HG02759 (cell line): Measurements from ENCODE around the gene CBL.

ENCODE experiments used
- ATAC-seq: cut with Tn5 transposase; IDR thresholded peaks from one replicate; pipeline ENCODE4 v1.9.1; 2021; ENCODE audit warnings: mild to moderate bottlenecking, moderate library complexity; ENCODE audit not compliant: unreplicated experiment

CBL gene

GRCh38 chr11:119307974-119308373 lies 101.8 kb downstream of the CBL start:
- no peak for ATAC-seq

GRCh38 chr11:119309411-119309810 lies 103.3 kb downstream of the CBL start:
- no peak for ATAC-seq

DNA sequence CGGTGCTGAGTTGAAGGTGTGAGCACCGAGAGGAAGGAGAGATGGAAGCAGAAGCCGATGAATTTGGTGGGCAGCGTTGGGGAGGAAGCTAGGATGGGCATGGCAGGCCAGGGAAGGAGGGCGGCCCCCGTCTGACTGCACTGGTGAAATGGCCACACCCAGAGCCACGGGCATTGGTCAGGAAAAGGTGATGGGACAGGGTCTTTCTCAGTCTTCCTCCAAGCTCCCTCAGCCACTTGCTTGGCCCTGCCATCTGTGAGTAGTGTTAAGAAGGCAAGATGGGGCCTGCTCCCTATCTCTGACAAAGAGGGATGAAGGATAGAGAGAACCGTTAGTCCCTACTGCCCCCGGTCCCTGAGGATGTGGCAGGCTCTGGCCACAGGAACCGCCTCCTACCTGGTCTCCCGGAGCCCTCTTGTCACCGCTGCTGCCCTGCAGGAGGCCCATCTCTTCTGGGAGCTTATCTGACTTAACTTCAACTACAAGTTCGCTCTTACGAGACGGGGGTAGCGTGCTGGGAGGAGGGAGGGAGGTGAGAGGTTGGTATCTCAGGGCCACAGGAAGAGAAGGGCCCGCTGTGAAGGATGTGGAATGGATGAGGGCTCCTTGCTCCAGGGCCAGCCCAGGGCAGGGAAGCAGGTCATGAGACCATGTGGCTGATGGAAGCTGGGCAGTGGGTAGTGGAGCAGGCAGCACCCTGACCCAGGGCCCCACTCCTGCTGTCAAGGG lies 104.0 kb downstream of the CBL start:
- ATAC-seq = no peak

DNA sequence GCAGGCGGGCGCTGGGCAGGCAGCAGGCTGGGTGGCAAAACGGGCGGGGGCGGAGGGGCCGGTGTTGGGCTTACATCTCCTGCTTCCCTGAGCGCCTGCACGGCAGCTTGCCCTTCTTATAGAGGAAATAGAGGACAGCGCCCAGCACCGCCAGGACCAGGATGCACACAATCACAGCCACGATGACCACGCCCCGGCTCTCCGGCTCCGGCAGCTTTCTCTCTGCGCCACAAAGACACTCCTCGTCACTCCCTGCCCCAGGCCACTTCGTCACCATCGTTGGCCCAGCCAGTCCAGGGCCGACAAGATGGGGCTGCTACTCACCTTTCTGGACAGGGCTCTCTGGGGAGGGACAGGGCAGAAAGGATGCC lies 104.5 kb downstream of the CBL start:
- ATAC-seq = no peak

- ATAC-seq = no peak
Observed at GRCh38 chr11:119314726-119315125, 108.6 kb downstream of the CBL start.

DNA sequence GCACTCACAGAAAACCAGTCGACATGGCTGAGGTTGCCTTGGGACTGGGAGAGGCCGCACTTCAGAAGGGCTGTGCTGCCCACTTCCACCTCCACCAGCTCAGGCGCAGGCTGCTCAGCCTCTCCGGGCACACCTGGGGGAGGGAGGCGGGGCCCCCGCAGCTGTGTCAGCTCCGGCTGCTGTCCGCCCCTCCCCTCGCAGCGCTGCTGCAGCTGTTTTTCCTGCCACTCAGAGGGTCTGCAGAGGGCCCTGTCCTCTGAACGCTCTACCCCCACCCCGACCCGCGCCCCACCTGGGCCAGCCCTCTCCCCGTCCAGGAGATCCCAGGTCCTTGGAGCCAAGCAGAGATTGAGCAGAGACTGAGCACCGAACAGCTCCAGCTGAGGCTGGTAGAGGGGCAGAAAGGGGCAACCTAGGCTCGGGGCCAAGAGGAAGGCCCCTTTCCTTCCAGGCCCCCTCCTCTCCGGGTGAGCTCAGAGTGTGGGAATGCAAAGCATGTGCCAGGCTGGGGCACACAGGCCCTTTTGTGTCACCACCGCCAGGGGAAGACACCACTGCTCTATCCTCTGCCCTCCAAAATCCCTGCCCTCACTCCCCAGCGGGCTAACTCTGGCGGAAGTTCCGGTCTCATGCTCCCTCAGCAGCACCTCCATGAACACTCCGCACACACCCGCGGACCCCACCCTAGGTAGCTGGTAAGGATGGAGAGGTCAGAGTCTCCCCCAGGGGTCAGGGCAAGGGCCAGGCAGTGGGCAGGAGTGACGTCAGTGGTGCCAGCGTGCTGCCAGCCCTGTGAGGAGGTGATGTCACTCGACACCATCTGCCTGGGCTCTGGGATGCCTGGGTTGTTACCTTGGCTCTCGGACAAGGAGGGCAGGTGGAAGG lies 109.2 kb downstream of the CBL start:
- peak; percentile 48 for ATAC-seq

GRCh38 chr11:119316016-119316728 lies 110.0 kb downstream of the CBL start:
- no peak for ATAC-seq

DNA sequence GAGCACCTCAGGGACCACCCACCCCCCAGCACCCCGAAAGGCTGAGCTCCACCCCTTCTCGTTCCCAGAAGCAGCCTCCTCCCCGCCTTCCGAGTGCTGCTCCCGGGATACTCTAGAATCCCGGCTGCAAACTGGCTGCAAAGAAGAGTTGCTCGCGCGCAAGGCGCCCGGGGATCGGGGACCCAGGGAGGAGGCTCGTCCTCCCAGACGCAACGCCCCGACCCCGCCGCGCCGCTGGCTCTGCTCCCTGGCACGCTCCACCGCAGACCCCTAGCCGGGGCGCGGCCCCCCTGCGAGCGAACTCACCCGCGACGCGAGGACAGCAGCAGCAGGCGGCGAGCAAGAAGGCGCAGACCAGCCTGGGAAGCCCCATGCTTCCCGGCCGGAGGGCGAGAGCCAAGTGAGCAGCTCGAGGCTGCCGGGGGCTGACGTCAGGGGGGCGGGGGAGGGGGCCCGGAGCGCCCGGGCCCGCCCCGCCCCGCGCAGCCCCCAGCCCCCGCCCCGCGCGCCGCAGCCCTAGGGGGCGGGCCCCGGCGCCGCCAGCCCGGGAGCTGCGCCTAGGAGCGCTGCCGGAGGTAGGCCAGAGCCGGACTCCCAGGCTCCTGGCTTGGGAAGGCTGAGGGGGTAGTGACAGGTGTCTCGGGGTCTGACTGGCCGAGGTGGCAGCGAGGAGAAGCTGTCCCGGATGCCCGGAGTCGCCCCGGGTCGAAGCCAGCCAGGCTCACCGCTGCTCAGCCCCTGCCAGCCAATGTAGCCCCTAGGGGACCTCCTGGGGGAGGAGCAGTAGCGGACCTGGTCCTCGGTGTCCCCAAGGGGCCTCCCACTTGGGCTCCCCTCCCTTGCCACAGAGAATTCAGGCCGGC lies 110.8 kb downstream of the CBL start, which contains the start of gene MCAM:
TSS of gene MCAM (minus strand) at position 402 of the 863 bp plus-strand sequence. CDS start at position 373, 29 bp downstream.
- no peak for ATAC-seq

DNA sequence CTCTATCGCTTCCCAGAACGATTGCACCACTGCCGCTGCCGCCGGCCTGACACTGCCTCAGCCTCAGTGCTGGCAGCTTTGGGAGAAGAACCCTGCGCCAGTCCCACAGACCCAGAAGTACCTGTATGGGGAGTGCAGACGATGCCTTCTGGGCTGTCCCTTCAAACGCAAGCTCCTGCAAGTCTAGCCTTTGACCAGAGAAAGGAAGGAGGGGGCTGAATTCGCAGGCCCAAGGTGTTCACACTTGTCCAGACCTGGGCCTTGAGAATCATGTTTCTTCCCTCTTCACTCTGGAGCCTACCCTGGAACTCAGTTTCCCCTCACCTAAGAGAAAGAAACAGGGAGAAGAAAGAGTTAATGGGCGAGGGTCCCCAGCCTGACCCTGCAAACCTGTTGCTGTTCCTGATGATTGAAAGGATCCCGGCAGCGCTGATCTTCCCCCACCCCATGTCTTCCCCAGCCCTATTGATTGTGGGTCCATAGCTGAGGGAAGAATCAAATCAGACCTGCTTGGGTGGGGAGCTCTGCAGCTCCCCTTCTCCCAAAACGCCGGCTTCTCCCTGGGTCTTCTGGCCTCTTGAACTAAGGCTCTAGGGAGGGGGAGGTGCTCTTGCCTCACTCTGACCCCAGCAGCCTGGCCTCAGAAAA lies 111.6 kb downstream of the CBL start:
- no peak for ATAC-seq

DNA sequence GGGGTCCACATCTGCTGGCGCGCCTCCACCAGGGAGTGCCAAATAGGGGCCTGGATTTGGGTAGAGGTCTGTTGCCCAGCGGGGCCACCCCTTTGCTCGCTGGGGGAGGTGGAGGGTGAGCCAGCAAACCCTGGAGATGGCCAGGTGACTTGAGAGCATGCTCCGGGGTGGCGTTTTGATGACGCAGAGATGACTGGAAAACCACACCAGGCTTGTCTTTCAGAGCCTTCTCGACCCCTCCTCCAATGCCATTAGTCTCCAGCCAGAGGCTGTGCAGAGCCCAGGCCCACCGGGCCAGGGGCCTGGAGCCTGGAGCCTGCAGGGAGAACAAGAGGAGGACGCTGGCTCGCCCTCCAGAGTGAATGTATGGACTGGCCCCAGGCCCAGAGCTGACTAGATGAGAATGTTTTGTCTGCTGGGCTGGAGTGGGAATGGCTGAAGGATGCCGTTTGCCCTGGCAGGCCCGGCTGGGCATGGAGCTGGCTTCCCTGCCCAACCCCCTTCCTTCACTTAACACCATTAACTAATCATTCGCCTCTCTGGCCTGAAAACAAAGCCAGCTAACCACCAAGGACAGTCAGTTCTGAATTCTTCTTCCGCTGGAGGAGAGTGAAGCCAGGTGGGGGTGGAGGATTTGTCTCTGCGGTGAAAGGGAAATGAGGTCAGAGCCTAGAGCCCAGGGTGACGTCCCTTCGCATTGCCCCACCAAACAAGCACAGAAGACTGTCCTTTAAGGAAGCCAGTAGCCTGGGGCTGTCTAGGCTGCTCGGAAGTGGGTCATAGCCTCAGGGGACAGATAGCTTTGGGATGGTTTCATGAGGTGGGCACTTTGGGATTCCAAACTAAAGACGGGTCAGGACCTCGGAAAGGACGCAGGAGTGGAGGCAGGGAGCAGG lies 112.3 kb downstream of the CBL start:
- no peak for ATAC-seq

GRCh38 chr11:119319136-119319699 lies 113.1 kb downstream of the CBL start:
- no peak for ATAC-seq

DNA sequence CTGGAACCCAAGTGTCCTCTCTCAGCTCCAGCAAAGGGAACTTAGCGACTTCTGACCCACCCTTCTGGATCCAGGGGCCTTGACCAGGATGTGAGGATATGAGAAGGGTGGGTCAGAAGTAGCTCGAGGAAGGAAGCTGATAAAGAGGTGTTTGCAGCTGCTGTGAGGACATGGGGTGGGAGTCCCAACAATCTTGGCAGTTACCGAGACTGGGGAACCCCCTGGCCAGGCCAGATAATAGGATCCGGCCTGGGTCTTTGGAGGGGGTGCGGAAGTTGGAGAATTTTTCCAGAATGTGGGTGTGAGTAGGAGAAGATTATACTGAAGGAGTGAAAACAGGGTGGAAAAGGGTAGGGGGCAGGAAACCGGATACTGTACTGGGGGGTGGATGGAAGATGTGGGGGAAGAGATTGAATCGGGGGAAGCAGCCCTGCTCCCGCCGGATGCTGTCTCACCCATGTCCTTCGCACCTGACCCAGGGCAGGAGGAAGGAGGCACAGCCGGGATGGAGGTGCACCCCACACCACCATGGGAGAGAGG lies 113.6 kb downstream of the CBL start:
- ATAC-seq = no peak

DNA sequence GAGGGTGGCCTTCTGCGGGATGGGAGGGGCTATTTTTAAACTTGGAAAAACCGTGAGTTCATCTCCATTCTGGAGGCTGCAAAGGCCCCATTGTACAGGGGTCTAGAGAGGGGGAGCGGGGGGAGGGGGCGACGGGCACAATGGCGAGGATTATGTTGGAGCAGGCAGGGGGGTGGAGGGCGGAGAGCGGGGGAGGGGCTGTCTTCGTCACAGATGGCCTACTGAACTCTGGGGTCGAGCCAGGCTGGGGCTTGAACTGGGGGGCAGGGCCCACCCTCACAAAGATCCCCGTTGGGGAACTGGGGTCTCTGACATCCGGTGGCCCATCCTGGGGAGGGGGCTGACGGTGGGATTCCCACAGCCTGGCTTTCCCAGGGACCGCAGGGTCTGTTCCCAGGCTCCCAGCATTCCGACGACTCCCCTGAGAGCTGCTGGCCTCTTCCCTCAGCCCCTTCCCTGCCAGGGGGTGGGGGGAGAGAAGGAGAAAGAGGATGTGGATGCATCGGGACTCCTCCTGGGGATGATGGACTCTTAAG lies 114.2 kb downstream of the CBL start:
- ATAC-seq = no peak

DNA sequence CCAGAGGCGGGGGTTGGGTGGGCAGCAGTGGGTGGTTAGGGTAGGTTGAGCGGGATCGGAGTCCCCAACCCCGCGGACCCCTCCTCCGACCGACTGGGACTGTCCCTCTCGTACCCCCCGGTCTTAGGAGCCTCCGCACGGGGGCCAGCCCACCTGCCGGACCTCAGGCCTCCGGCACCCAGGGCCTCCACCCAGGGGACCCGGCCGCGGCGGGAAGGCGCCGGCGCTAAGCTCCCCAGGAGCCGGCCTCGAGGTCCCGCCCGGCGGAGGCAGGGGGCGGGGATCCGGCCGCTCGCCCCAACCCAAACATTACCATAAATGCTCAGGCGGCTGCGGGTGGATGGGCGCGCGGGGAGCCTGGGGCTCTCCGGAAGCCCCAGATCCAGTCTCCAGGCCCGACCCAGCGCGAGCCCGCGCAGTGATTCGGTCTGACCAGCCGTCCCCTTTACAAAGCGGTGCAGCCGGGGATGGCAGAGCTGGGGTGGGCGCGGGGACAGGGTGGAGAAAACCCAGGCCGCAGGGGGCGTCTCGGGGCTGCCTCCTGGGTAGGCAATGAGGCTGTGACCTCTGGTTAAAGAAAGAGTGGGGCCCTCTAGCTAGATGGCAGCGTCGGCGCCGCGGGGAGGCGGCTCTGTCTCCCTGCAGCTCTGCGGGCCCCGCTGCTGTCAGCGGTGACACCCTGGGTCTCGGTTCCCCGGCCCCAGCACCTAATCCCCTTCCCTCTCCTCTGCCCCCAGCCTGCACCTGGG lies 114.8 kb downstream of the CBL start:
- ATAC-seq = peak; percentile 58

- ATAC-seq = no peak
Observed at GRCh38 chr11:119322360-119322739, 116.2 kb downstream of the CBL start.

DNA sequence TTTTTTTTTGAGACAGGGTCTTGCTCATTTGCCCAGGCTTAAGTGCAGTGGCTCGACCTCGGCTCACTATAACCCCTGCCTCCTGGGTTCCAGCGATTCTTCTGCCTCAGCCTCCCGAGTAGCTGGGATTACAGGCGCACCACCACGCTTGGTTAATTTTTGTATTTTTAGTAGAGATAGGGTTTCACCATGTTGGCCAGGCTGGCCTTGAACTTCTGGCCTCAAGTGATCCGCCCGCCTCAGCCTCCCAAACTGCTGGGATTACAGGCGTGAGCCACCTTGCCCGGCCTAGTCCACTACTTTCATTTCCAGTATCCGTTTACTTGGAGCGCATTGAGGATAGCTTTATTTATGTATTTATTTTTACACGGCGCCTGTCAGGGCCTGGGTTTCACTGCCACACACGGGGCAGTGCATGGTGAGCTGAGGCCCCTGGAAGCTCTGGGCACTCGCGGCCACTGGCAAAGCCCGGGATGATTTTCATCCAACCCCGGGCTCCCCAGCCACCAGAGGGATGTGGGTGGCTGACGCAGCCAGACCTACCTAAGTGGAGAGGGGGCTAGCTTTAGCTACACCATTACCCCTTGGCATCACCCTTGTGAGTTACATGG lies 116.9 kb downstream of the CBL start:
- no peak for ATAC-seq

DNA sequence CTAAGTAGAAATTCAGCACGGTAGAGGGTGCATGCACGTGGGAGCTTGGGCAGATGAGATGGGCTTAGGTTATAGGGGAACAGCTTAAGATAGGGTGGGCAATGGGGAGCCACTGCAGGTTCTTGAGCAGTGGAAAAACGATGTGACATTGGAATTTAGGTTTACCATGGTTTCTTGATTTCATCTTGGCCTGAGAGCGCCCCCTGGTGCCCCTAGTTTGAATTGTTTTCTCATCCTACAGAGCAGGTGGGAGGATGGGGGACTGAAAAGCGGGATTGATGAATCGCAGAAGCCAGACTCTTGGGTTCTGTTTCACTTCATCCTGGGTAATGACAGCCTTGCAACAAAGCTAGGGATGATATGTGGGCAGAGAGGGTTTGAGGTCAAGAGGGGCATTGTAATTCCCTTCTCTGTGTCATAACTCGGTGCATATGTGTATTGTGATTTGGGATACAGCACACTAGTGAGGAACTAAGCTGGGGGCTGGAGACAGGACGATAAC lies 117.4 kb downstream of the CBL start:
- no peak for ATAC-seq
